Caco-2 (cell line): Measurements from ENCODE around the gene PCGF6. TPM values are rescaled to one million over a fixed set of nuclear protein-coding genes. Genes with fewer than 3 reads are reported as not detected.

Experiments
- BruUV-seq: library from RNA; stranded (reverse); fragments of 400-500 nt; replicated peaks from 2 replicates; lab custom pipeline; 2021; lab: Mats Ljungman, UMichigan
- CTCF ChIA-PET: fragments of 300-600 bp; sonication (Branson Sonifier 250); formaldehyde crosslinking; loops from one replicate; lab custom pipeline; 2022; ENCODE audit warnings: antibody characterized with exemption; lab: Charles Lee
- POLR2A ChIA-PET: fragments of 300-600 bp; sonication (Branson Sonifier 250); formaldehyde crosslinking; loops from one replicate; lab custom pipeline; 2022; ENCODE audit warnings: antibody characterized with exemption; lab: Charles Lee
- DNase-seq, 2 experiments: peaks; one replicate each; pipeline versions ENCODE4 v3.0.0 to v3.0.0-alpha.2; 2020 to 2022
- H3K27me3 ChIP-seq: replicated peaks from 2 replicates; pipeline ENCODE4 v1.6.0; 2011; ENCODE audit warnings: low read length; ENCODE audit not compliant: control insufficient read depth, insufficient read depth
- H3K36me3 ChIP-seq: 2 replicates; pipeline ENCODE4 v1.5.1; 2011; ENCODE audit warnings: low read length; ENCODE audit not compliant: control insufficient read depth, insufficient read depth
- H3K4me1 ChIP-seq: fragments of 250-450 bp; sonication (Bioruptor Pico); 2 replicates; pipeline ENCODE4 v1.5.1; 2020; ENCODE audit warnings: mild to moderate bottlenecking
- H3K4me3 ChIP-seq: 2 replicates; pipeline ENCODE4 v1.5.1; 2011; ENCODE audit warnings: low read depth, mild to moderate bottlenecking, control low read depth, low read length
- H3K9me3 ChIP-seq: fragments of 250-450 bp; sonication (Bioruptor Pico); 2 replicates; pipeline ENCODE4 v1.5.1; 2020; ENCODE audit warnings: mild to moderate bottlenecking, moderate library complexity
- H3K27ac Mint-ChIP-seq: one replicate; pipeline ENCODE4 v1.8.0; 2022; ENCODE audit warnings: mixed read lengths; ENCODE audit not compliant: unreplicated experiment
- H3K27me3 Mint-ChIP-seq: one replicate; pipeline ENCODE4 v1.8.0; 2022; ENCODE audit warnings: mixed read lengths; ENCODE audit not compliant: insufficient read depth, unreplicated experiment
- H3K36me3 Mint-ChIP-seq: one replicate; pipeline ENCODE4 v1.8.0; 2022; ENCODE audit warnings: mild to moderate bottlenecking, mixed read lengths; ENCODE audit not compliant: insufficient read depth, unreplicated experiment
- H3K4me1 Mint-ChIP-seq: one replicate; pipeline ENCODE4 v1.8.0; 2022; ENCODE audit warnings: low read depth, mixed read lengths; ENCODE audit not compliant: unreplicated experiment
- H3K4me3 Mint-ChIP-seq: one replicate; pipeline ENCODE4 v1.8.0; 2022; ENCODE audit warnings: mild to moderate bottlenecking, moderate library complexity, mixed read lengths; ENCODE audit not compliant: unreplicated experiment
- H3K9me3 Mint-ChIP-seq: one replicate; pipeline ENCODE4 v1.8.0; 2022; ENCODE audit warnings: mixed read lengths; ENCODE audit not compliant: unreplicated experiment
- intact Hi-C: fragments of 100-400 bp; cut with micrococcal nuclease; formaldehyde crosslinking; loops from one replicate; pipeline ENCODE4 v1.10.0; 2022; ENCODE audit not compliant: unreplicated experiment
- microRNA-seq: library from miRNA; unstranded; fragments of <30 nt; microRNA quantifications from one replicate; pipeline ENCODE4 v1.2.0, GENCODE V29; 2022
- total RNA-seq: library from RNA; stranded (reverse); gene quantifications from 2 replicates; pipeline ENCODE4 v1.2.3, GENCODE V29; 2022
- TF ChIP-seq, protein P1 (sequence below), 2 experiments: fragments of 200-600 bp in 1 of 2; IDR thresholded peaks; 1 replicate in 1 of 2; 2 replicates in 1 of 2; pipeline versions ENCODE4 v1.5.1 to v1.8.0; 2011 to 2022; ENCODE audit warnings: antibody characterized with exemption in 1 of 2, control low read depth in 1 of 2, inconsistent platforms in 1 of 2, low read depth in 1 of 2, low read length in 1 of 2, mild to moderate bottlenecking in 1 of 2, moderate library complexity in 1 of 2; ENCODE audit not compliant: insufficient read depth in 1 of 2, severe bottlenecking in 1 of 2, unreplicated experiment in 1 of 2

The PCGF6 gene
- total RNA-seq, 1 experiment from 2014 or later, result 21.6 TPM

DNA sequence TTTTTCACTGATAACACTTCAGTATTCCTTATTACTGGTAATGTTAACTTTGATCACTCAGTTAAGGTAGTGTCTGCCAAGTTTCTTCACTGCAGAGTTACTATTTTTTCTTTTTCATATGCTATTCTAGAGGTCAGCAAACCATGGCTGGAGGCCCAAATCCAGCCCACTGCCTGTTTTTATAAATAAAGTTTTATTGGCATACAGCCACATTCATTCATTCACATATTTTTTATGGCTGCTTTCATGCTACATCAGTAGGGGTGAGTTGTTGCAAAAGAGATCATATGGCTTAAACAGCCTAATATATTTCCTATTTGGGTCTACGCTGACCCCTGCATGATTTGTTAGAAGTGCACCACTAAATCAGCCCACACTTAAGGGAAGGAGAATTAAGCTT lies 94.3 kb downstream of the PCGF6 start:
- no peak overlapping the region for H3K4me3 ChIP-seq
- Mint-ChIP-seq H3K27ac (no peak overlapping the region), H3K27me3 (no peaks in the 10 kb centered on the region), H3K36me3 (peaks cover 1% of the 10 kb centered on the region), H3K4me1 (peaks cover 7% of the 10 kb centered on the region), H3K4me3 (no peak overlapping the region), H3K9me3 (peaks cover 23% of the 10 kb centered on the region)
- POLR2A ChIA-PET, result no interaction called here
- intact Hi-C loops, result no loop called here
- H3K9me3 ChIP-seq, result peaks cover 13% of the 10 kb centered on the region
- no peaks in the 10 kb centered on the region for H3K4me1 ChIP-seq
- no peaks in the 10 kb centered on the region for H3K36me3 ChIP-seq
- BruUV-seq, result no TSS peak
- CTCF ChIA-PET, result no interaction called here
- no peak for DNase-seq
- TF ChIP-seq, protein P1, sequence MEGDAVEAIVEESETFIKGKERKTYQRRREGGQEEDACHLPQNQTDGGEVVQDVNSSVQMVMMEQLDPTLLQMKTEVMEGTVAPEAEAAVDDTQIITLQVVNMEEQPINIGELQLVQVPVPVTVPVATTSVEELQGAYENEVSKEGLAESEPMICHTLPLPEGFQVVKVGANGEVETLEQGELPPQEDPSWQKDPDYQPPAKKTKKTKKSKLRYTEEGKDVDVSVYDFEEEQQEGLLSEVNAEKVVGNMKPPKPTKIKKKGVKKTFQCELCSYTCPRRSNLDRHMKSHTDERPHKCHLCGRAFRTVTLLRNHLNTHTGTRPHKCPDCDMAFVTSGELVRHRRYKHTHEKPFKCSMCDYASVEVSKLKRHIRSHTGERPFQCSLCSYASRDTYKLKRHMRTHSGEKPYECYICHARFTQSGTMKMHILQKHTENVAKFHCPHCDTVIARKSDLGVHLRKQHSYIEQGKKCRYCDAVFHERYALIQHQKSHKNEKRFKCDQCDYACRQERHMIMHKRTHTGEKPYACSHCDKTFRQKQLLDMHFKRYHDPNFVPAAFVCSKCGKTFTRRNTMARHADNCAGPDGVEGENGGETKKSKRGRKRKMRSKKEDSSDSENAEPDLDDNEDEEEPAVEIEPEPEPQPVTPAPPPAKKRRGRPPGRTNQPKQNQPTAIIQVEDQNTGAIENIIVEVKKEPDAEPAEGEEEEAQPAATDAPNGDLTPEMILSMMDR (IDR thresholded peaks at IDR 0.05; ENCODE audit: insufficient read depth in 1 of 2, low read depth in 1 of 2, low read length in 1 of 2, severe bottlenecking in 1 of 2, unreplicated experiment in 1 of 2), result no peak
- no peaks in the 10 kb centered on the region for H3K27me3 ChIP-seq

DNA sequence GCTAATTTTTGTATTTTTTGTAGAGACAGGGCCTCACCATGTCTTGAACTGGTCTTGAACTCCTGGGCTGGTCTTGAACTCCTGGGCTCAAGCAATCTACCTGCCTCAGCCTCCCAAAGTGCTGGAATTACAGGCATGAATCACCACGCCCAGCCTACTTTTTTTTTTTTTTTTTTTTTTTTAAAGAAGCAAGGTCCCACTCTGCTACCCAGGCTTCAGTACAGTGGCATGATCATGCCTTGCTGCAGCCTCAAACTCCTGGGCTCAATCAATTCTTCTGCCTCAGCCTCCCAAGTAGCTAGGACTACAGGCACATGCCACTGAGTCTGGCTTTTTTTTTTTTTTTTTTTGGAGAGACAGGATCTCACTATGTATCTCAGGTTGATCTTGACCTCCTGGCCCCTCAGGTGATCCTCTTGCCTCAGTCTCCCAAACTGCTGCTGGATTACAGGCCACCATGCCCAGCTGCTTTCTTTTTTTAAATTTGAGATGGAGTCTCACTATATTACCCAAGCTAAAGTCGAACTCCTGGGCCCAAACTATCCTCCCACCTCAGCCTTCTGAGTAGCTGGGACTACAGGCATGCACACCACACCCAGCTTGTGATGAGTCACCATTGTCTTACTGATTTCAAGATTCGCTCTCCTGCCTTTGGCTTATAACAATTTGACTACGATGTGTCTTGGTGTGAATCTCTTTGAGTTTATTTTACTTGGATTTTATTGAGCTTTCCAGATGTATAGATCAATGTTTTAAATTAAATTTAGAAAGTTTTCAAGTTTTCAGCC lies 96.2 kb downstream of the PCGF6 start:
- no TSS peak for BruUV-seq
- H3K4me3 ChIP-seq, result no peak overlapping the region
- H3K36me3 ChIP-seq, result no peaks in the 10 kb centered on the region
- Mint-ChIP-seq H3K27ac (no peak overlapping the region), H3K4me3 (no peak overlapping the region), H3K9me3 (peaks cover 18% of the 10 kb centered on the region), H3K36me3 (peaks cover 7% of the 10 kb centered on the region), H3K4me1 (peaks cover 7% of the 10 kb centered on the region), H3K27me3 (no peaks in the 10 kb centered on the region)
- no peaks in the 10 kb centered on the region for H3K27me3 ChIP-seq
- H3K4me1 ChIP-seq, result no peaks in the 10 kb centered on the region
- POLR2A ChIA-PET, result no interaction called here
- DNase-seq, result no peak
- peaks cover 4% of the 10 kb centered on the region for H3K9me3 ChIP-seq
- TF ChIP-seq, protein P1 (IDR thresholded peaks at IDR 0.05; ENCODE audit: insufficient read depth in 1 of 2, low read depth in 1 of 2, low read length in 1 of 2, severe bottlenecking in 1 of 2, unreplicated experiment in 1 of 2), result no peak
- intact Hi-C loops, result no loop called here
- CTCF ChIA-PET, result interaction anchor here (0.7 kb wide), 1 partner anchor 322 kb away, joined by 7 read pairs; no protein-coding TSS in a partner anchor

DNA sequence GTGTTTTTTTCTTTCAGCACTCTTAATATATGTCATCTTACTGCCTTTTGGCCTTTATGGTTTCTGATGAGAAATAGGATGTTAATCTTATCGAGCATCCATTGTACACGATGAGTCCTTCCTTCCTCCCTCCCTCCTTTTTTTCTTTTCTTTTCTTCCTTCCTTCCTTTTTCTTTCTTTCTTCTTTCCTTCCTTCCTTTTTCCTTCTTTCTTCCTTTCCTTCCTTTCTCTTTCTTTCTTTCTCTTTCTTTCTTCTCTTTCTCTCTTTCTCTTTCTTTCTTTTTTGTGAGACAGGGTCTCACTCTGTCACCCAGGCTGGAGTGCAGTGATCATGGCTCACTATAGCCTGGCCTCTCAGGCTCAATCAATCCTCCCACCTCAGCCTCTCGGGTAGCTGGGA lies 96.8 kb downstream of the PCGF6 start:
- CTCF ChIA-PET, result no interaction called here
- H3K9me3 ChIP-seq, result no peaks in the 10 kb centered on the region
- no peak for DNase-seq
- H3K27me3 ChIP-seq, result no peaks in the 10 kb centered on the region
- Mint-ChIP-seq H3K36me3 (peaks cover 7% of the 10 kb centered on the region), H3K4me3 (no peak overlapping the region), H3K9me3 (peaks cover 14% of the 10 kb centered on the region), H3K4me1 (peaks cover 7% of the 10 kb centered on the region), H3K27me3 (no peaks in the 10 kb centered on the region), H3K27ac (no peak overlapping the region)
- H3K4me3 ChIP-seq, result no peak overlapping the region
- no peaks in the 10 kb centered on the region for H3K36me3 ChIP-seq
- TF ChIP-seq, protein P1 (IDR thresholded peaks at IDR 0.05; ENCODE audit: insufficient read depth in 1 of 2, low read depth in 1 of 2, low read length in 1 of 2, severe bottlenecking in 1 of 2, unreplicated experiment in 1 of 2), result no peak
- BruUV-seq, result no TSS peak
- POLR2A ChIA-PET, result no interaction called here
- H3K4me1 ChIP-seq, result no peaks in the 10 kb centered on the region
- intact Hi-C loops, result no loop called here

Small RNAs within 50 kb of the gene (microRNA-seq; reads per million reads assigned to microRNA genes)
- 6,111 reads per million, percentile 96 among the genes with 10 or more reads in this experiment for gene MIR1307

Other genes with a start within 250 kb of the PCGF6 start
- 91.2 and 92.2 TPM in 2 replicates for gene NT5C2, start 157.9 kb downstream of the PCGF6 start, total RNA-seq
- gene RPEL1, start 105.3 kb downstream of the PCGF6 start, total RNA-seq, result 0.21 TPM in 1 of 2 replicates, not detected in the other
- gene INA, start 74.0 kb downstream of the PCGF6 start, total RNA-seq, result 0.51 and 0.52 TPM in 2 replicates
- 6.3 and 6.8 TPM in 2 replicates for gene TAF5, start 16.8 kb upstream of the PCGF6 start, total RNA-seq
- 340 and 369 TPM in 2 replicates for gene ATP5MK, start 45.3 kb upstream of the PCGF6 start, total RNA-seq
- gene PDCD11, start 45.5 kb upstream of the PCGF6 start, total RNA-seq, result 55.3 and 62.8 TPM in 2 replicates
- 0.52 and 0.58 TPM in 2 replicates for gene CALHM2, start 101.2 kb upstream of the PCGF6 start, total RNA-seq
- gene CALHM1, start 107.8 kb upstream of the PCGF6 start, total RNA-seq, result not detected in 2 replicates
- 0.18 TPM in 1 of 2 replicates, not detected in the other for gene CALHM3, start 128.1 kb upstream of the PCGF6 start, total RNA-seq
- gene NEURL1, start 142.6 kb upstream of the PCGF6 start, total RNA-seq, result 0.84 and 0.91 TPM in 2 replicates